MCF 10A (cell line): ENCODE measurements around the gene BTC. TPM values are rescaled to one million over a fixed set of nuclear protein-coding genes. Genes with fewer than 3 reads are reported as not detected.

ENCODE experiments used
- BruUV-seq: library from RNA; stranded (reverse); fragments of 400-500 nt; replicated peaks from 2 replicates; lab custom pipeline; 2021; lab: Mats Ljungman, UMichigan
- CTCF ChIA-PET: fragments of 300-600 bp; sonication (Branson Sonifier 250); formaldehyde crosslinking; extraction: SDS; loops from one replicate; lab custom pipeline; 2021; ENCODE audit warnings: antibody characterized with exemption, inconsistent platforms; lab: Yijun Ruan, JAX
- POLR2A ChIA-PET: fragments of 300-600, 350-650 bp; sonication (Branson Sonifier 250); formaldehyde crosslinking; extraction: SDS; loops from one replicate; lab custom pipeline; 2020; ENCODE audit warnings: antibody characterized with exemption, inconsistent platforms; lab: Yijun Ruan, JAX
- DNase-seq: peaks from one replicate; pipeline ENCODE4 v3.0.0-alpha.2; 2018; ENCODE audit not compliant: unreplicated experiment
- H3K27ac Mint-ChIP-seq: one replicate; pipeline ENCODE4 v1.8.0; 2022; ENCODE audit warnings: mild to moderate bottlenecking, low read depth, mixed read lengths; ENCODE audit not compliant: unreplicated experiment
- H3K27me3 Mint-ChIP-seq: one replicate; pipeline ENCODE4 v1.8.0; 2022; ENCODE audit warnings: mixed read lengths; ENCODE audit not compliant: insufficient read depth, unreplicated experiment
- H3K36me3 Mint-ChIP-seq: one replicate; pipeline ENCODE4 v1.8.0; 2022; ENCODE audit warnings: mild to moderate bottlenecking, moderate library complexity, mixed read lengths; ENCODE audit not compliant: insufficient read depth, unreplicated experiment
- H3K4me1 Mint-ChIP-seq: one replicate; pipeline ENCODE4 v1.8.0; 2022; ENCODE audit warnings: mixed read lengths; ENCODE audit not compliant: insufficient read depth, unreplicated experiment
- H3K4me3 Mint-ChIP-seq: one replicate; pipeline ENCODE4 v1.8.0; 2022; ENCODE audit warnings: mild to moderate bottlenecking, moderate library complexity, mixed read lengths; ENCODE audit not compliant: unreplicated experiment
- H3K9me3 Mint-ChIP-seq: one replicate; pipeline ENCODE4 v1.8.0; 2022; ENCODE audit warnings: mixed read lengths; ENCODE audit not compliant: unreplicated experiment
- CTCF ChIP-seq: fragments of 200-600 bp; IDR thresholded peaks from one replicate; pipeline ENCODE4 v1.8.0; 2022; ENCODE audit warnings: antibody characterized with exemption, mild to moderate bottlenecking; ENCODE audit not compliant: unreplicated experiment
- intact Hi-C: fragments of 100-400 bp; cut with micrococcal nuclease; formaldehyde crosslinking; loops from 2 replicates; pipeline ENCODE4 v1.14.1; 2022
- total RNA-seq: library from RNA; stranded (reverse); gene quantifications from 2 replicates; pipeline ENCODE4 v1.2.3, GENCODE V29; 2022

Gene BTC
- total RNA-seq, 1 experiment from 2014 or later, result 1.7 TPM

GRCh38 chr4:74764119-74764518 is 30.2 kb downstream of the BTC start:
- POLR2A ChIA-PET, result no interaction called here
- Mint-ChIP-seq H3K27ac (no peak overlapping the region), H3K9me3 (no peaks in the 10 kb centered on the region), H3K36me3 (no peaks in the 10 kb centered on the region), H3K4me1 (peaks cover 7% of the 10 kb centered on the region), H3K4me3 (no peak overlapping the region), H3K27me3 (no peaks in the 10 kb centered on the region)
- intact Hi-C loops, result no loop called here
- no peak for TF ChIP-seq CTCF
- DNase-seq, result peak; percentile 31
- CTCF ChIA-PET, result no interaction called here
- BruUV-seq, result no TSS peak

GRCh38 chr4:74758551-74759145 is 35.7 kb downstream of the BTC start:
- no peak for DNase-seq
- H3K4me1 Mint-ChIP-seq, result peaks cover 5% of the 10 kb centered on the region
- no peaks in the 10 kb centered on the region for H3K36me3 Mint-ChIP-seq
- ChIA-PET CTCF (interaction anchor here (0.7 to 0.8 kb wide), 2 partner anchors 12 to 36 kb away, joined by 3 to 4 read pairs; partner anchors contain the start of gene BTC), POLR2A (no interaction called here)
- H3K27me3 Mint-ChIP-seq, result no peaks in the 10 kb centered on the region
- BruUV-seq, result no TSS peak
- H3K9me3 Mint-ChIP-seq, result no peaks in the 10 kb centered on the region
- no peak for TF ChIP-seq CTCF
- intact Hi-C loops, result no loop called here
- no peak overlapping the region for H3K27ac Mint-ChIP-seq
- no peak overlapping the region for H3K4me3 Mint-ChIP-seq

- BruUV-seq, result no TSS peak
- ChIA-PET CTCF (no interaction called here), POLR2A (no interaction called here)
- no peak for DNase-seq
- TF ChIP-seq CTCF, result no peak
- Mint-ChIP-seq H3K9me3 (no peaks in the 10 kb centered on the region), H3K4me1 (peaks cover 5% of the 10 kb centered on the region), H3K27ac (no peak overlapping the region), H3K36me3 (no peaks in the 10 kb centered on the region), H3K4me3 (no peak overlapping the region), H3K27me3 (no peaks in the 10 kb centered on the region)
- intact Hi-C loops, result no loop called here
These were observed 37.2 kb downstream of the BTC start for GRCh38 chr4:74757136-74757535.

- H3K9me3 Mint-ChIP-seq, result no peaks in the 10 kb centered on the region
- ChIA-PET POLR2A (interaction anchor here (1.5 kb wide), 1 partner anchor 16 kb away, joined by 3 read pairs; no protein-coding TSS in a partner anchor), CTCF (interaction anchor here (0.7 to 1.1 kb wide), 3 partner anchors 12 to 119 kb away, joined by 3 read pairs; no protein-coding TSS in a partner anchor)
- intact Hi-C loops, result no loop called here
- no peaks in the 10 kb centered on the region for H3K27me3 Mint-ChIP-seq
- no peak for TF ChIP-seq CTCF
- no peak for DNase-seq
- BruUV-seq, result no TSS peak
- H3K4me1 Mint-ChIP-seq, result peaks cover 5% of the 10 kb centered on the region
- no peak overlapping the region for H3K27ac Mint-ChIP-seq
- H3K4me3 Mint-ChIP-seq, result no peak overlapping the region
- no peaks in the 10 kb centered on the region for H3K36me3 Mint-ChIP-seq
These were observed 38.8 kb downstream of the BTC start for GRCh38 chr4:74755486-74755885.
